ENCODE measurements around the gene ZNF627.
"Not testable (repeated sequence)": the region's sequence is repeated elsewhere in the genome, so short reads cannot be mapped to it uniquely, and the experiment has no call there.

ZNF627 gene

GRCh38 chr19:11597202-11598102 lies at the start of gene ZNF627:
Gene ZNF627, plus strand, starts transcription at chr19:11597483. Its CDS starts 145 bp downstream, at chr19:11597628.
- peak; percentile 96 to 97 for DNase-seq

GRCh38 chr19:11547929-11548700 lies 49.2 kb upstream of the ZNF627 start:
- no peak for DNase-seq

- no peak for DNase-seq
These were observed 47.8 kb upstream of the ZNF627 start for GRCh38 chr19:11549386-11549953.

GRCh38 chr19:11550265-11550664 lies 47.0 kb upstream of the ZNF627 start:
- DNase-seq: no peak

DNA sequence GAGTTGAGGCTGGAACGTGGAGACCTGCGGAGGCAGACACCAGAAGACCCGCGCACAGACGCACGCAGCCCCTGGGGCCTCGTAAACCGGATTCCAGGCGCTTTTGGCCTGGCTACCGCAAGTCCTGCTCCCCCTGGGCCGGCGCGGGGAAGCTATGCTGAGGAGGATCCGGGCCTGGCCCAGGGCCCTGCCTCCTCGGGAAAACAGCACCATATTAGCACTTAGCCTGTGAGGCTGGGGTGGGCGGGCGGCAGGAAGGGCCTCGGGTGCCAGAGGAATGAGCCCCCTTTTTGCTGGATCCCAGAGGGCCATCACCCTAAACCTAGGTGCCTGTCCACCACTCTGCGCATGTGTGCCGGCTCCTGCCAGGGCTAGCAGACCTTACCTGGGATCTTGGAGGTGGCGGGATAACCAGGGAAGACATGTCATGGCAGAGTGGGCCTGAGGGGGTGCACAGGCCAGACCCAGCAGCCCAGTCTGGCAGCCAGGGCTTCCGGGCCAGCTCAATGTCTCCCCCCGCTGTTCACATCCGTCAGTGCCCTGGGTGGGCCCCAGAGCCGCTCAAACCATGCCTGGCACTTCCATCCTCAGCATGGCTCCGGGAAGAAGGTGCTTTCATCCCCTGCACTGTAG lies 45.6 kb upstream of the ZNF627 start:
- no peak for DNase-seq

GRCh38 chr19:11552666-11553372 lies 44.5 kb upstream of the ZNF627 start:
- DNase-seq: no peak

GRCh38 chr19:11554160-11554559 lies 43.1 kb upstream of the ZNF627 start:
- DNase-seq: no peak

DNA sequence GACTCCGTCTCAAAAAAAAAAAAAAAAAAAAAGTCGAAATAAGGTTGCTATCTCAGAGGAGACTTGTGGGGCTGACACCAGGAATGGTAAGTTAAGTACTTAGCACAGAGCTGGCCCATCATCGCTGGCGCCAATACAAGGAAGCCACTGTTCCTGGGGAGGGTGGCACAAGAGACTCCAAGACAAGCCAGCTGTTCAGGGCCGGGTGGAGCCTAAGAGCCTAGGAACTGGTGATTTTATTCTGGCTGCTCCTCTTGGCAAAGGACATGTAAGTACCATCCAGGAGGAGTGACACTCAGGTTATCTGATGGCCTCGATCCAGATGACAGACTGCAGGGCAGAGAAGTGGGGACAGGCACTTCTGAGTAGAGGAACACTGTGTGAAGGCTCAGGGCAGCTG lies 42.0 kb upstream of the ZNF627 start:
- no peak for DNase-seq

- DNase-seq: no peak
These were observed 40.5 kb upstream of the ZNF627 start for GRCh38 chr19:11556634-11557420.

GRCh38 chr19:11558881-11559828 lies 38.1 kb upstream of the ZNF627 start, which contains the start of gene ELOF1:
Gene ELOF1, minus strand, starts transcription at chr19:11559230. Its CDS starts 4,883 bp downstream, at chr19:11554347.
- peak; percentile 96 to 97 for DNase-seq

DNA sequence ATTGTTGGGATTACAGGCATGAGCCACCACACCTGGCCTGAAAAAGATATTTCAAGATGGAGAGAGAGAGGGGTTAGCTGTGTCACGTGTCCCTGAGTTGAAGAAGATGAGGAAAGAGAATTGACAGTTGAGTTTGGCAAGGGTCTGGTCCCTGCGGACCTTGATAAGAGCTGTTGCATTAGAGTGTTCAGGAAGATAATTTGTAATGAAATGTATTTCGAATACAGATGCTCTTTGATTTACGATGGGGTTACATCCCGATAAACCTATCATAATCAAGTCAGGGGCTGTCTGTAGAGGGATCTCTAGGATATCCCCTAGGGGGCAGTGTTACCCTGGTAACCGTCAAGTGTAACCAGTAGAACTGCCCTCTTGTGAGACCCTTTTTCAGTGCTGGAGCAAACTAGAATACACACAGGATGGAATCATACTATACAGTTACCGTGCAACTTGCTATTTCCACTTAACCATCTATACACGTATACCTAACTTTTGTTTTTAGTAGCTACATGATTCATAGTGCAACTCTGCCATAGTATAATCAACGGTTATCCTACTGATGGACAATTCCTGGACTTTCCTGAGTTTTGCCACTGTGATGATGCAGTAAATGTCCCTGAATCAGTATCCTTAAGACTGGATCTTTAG lies 36.8 kb upstream of the ZNF627 start:
- DNase-seq: peak; percentile 9 to 45

DNA sequence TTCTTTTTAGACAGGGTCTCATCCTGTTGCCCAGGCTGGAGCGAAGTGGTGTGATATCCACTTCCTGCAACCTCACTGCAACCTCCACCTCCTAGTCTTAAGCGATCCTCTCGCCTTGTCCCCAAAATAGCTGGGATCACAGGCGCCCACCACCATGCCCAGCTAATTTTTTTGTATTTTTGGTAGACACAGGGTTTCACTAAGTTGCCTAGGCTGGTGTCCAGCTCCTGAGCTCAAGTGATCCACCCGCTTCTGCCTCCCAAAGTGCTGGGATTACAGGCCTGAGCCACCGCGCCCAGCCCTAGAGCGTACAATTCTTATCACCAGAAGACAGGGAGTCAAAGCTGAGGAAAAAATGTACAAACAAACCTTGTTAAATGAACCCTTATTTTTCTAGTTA lies 33.8 kb upstream of the ZNF627 start:
- DNase-seq: no peak

GRCh38 chr19:11564082-11564807 lies 33.0 kb upstream of the ZNF627 start:
- DNase-seq: not testable (repeated sequence)

- not testable (repeated sequence) for DNase-seq
These were observed 31.7 kb upstream of the ZNF627 start for GRCh38 chr19:11565649-11565980.

- DNase-seq: no peak
These were observed 31.1 kb upstream of the ZNF627 start for GRCh38 chr19:11566164-11566563.

DNA sequence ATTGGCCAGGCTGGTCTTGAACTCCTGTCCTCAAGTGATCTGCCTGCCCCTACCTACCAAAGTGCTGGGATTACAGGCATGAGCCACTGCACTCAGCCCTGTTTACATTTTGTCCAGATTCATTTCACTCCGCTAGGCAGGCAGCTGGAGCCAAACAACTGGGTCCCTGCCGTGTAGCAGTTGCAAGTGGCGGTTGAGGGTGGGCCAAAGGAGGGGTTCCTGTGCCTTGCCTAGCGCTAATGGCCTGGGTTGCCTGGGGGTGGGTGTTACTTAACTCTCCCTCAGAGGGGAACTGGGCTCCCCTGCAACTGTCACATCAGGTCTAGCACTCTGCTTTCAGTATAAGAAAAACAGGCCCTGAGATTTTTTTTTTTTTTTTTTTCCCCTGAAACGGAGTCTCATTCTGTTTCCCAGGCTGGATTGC lies 27.2 kb upstream of the ZNF627 start:
- no peak for DNase-seq

DNA sequence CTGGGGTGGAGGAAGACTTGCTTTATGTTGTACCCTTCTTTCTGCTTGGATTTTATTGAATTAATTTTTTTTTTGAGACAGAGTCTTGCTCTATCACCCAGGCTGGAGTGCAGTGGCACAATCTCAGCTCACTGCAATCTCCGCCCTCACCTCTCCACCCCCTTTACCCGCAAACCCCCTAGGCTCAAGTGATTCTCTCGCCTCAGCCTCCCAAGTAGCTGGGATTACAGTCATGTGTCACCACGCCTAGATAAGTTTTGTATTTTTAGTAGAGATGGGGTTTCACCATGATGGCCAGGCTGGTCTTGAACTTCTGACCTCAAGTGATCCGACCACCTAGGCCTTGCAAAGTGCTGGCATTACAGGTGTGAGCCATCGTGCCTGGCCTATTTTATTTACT lies 23.9 kb upstream of the ZNF627 start:
- not testable (repeated sequence) for DNase-seq

DNA sequence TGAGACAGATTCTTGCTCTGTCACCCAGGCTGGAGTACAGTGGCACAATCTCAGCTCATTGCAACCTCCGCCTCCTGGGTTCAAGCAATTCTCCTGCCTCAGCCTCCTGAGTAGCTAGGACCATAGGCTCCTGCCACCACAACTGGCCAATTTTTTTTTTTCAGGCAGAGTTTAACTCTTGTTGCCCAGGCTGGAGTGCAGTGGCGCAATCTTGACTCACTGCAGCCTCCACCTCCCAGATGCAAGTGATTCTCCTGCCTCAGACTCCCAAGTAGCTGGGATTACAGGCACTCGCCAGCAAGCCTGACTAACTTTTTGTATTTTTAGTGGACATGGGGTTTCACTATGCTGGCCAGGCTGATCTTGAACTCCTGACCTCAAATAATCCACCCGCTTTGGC lies 23.5 kb upstream of the ZNF627 start:
- DNase-seq: not testable (repeated sequence)

GRCh38 chr19:11574689-11575088 lies 22.6 kb upstream of the ZNF627 start:
- DNase-seq: no peak
